ENCODE data around the gene ADGRG1.

Gene ADGRG1

DNA sequence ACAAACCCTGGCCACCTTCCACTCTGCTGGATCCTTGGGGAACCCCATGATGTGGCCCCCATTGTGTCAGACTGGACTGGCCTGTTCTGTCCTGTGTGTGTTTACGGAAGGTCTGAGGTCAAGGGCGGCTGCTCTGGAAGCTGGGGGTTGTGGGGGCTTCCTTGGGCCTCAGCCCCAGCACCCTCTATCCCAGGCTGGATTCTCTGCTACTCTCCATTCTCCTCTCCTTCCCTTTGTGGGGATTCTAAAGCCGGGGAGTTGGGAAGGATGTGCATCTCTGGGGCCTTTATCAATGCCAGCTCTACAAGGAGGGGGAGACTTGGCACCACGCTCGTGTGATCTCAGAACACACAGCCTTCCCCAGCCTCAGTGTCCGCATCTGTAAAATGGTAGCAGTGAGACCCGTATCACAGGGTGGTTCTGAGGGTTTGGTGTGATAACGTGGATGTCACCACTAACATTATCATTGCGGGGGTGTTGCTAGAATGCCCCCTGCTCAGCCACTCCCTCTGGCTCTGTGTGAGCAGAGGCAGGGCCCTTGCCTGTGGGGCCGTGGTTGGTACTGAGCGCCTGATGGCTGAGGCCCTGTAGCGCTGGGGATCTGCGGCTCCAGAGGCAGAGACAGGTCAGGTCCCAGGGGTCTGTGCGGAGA, 18.1 kb downstream of the ADGRG1 start:
- TF ChIP-seq, protein P1, sequence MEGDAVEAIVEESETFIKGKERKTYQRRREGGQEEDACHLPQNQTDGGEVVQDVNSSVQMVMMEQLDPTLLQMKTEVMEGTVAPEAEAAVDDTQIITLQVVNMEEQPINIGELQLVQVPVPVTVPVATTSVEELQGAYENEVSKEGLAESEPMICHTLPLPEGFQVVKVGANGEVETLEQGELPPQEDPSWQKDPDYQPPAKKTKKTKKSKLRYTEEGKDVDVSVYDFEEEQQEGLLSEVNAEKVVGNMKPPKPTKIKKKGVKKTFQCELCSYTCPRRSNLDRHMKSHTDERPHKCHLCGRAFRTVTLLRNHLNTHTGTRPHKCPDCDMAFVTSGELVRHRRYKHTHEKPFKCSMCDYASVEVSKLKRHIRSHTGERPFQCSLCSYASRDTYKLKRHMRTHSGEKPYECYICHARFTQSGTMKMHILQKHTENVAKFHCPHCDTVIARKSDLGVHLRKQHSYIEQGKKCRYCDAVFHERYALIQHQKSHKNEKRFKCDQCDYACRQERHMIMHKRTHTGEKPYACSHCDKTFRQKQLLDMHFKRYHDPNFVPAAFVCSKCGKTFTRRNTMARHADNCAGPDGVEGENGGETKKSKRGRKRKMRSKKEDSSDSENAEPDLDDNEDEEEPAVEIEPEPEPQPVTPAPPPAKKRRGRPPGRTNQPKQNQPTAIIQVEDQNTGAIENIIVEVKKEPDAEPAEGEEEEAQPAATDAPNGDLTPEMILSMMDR (IDR thresholded peaks at IDR 0.05; ENCODE audit: insufficient read depth, low read depth, low read length, missing control alignments): no peak
- no peak for DNase-seq (ENCODE audit: low read depth)
- no peak overlapping the region for H3K4me3 ChIP-seq (ENCODE audit: low read length)

DNA sequence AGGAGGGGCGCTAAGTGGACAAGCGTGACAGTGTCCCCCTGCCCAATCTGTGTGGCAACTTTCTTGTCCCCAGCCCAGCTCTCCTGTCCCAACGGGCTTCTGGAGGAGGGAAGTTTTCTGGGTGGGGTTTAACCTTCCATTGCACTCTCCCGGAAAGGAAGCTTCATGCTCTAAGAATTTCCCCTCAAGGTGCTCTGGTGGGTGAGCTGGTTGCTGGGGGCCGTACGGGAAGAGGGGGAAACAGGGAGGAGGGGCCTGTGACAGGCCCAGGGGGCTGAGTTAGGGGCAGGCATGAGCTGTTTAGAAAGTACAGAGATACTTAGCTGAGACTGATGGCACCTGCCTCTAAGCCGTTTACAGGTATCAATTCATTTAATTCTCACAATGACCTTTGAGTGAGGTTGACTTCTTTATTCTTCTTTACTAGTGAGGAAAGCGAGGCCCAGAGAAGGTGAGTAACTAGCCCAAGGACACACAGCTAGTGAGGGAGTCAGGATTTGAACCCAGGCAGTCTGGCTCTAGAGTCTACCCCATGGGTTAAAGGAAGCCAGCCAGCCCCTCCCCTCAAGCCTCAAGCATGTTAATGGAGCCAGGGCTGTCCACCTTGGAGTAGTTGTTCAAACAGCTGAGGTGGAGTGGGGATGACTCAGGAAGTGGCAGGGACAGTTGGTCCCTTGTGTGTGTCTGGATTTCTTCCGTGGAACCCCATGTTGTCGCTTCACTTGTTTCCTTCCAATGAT, 18.9 kb downstream of the ADGRG1 start:
- no peak overlapping the region for H3K4me3 ChIP-seq (ENCODE audit: low read length)
- DNase-seq (ENCODE audit: low read depth): peak; percentile 21
- TF ChIP-seq, protein P1 (IDR thresholded peaks at IDR 0.05; ENCODE audit: insufficient read depth, low read depth, low read length, missing control alignments): no peak

DNA sequence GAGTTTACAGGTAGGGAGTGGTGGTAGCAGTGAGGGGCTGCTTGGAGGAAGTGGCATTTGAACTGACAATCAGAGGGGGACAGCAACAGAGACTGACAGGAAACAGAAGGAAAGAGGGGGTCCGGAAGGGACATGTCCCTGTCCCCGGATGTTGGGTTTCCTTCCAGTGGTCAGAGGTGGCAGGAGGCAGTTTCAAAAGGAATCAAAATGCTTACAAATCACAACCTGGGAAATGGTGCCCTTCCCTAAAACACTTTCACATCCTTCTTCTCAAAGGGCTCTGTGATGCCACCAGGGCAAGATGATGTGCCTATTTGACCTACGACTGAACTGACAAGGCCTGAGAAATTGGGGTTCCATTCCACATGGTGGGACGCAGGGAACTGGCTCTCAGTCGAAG, 19.7 kb downstream of the ADGRG1 start:
- DNase-seq (ENCODE audit: low read depth): no peak
- TF ChIP-seq, protein P1 (IDR thresholded peaks at IDR 0.05; ENCODE audit: insufficient read depth, low read depth, low read length, missing control alignments): no peak
- H3K4me3 ChIP-seq (ENCODE audit: low read length): no peak overlapping the region

DNA sequence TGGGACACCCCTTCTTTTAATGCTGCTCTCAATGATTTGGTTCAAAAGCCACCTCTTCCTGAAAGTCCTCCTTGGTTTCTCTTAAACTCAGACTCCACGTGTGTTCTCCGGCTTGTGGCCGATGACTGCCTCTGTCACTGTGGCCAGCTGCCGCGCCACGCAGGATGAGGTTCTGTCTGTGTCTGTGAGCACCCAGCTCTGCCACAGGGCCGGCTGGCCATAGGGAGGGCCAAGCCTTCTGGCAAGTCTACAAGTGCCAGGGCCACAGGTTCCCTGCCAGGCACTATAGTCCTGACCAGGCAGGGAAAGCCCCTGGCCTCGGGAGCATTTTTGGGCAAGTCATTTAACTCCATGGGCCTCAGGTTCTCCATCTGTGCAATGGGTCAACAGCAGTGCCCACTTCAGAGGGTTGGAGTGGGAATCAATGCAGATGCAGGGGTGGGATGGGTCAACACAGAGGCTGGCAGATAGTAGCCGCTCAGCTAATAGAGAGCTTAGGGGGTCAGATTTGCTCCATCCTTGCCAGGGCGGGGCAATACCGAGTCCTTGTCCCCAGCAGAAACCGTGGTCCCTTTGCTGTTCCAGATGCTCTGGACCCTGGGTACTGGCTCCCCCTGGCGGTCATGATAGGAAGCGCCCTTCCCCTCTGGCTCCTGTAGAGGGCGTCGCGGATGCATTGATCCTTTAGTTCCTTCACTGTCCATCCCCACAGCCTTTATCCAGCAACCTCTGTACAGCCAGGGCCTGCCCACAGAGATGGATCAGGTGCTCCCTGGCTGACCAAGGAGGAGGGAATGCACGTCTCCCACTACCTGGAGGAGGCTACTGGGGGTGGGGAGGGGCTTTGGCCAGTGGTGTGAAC, 20.4 kb downstream of the ADGRG1 start:
- TF ChIP-seq, protein P1 (IDR thresholded peaks at IDR 0.05; ENCODE audit: insufficient read depth, low read depth, low read length, missing control alignments): peak; percentile 100
- H3K4me3 ChIP-seq (ENCODE audit: low read length): no peak overlapping the region
- DNase-seq (ENCODE audit: low read depth): peak; percentile 78

DNA sequence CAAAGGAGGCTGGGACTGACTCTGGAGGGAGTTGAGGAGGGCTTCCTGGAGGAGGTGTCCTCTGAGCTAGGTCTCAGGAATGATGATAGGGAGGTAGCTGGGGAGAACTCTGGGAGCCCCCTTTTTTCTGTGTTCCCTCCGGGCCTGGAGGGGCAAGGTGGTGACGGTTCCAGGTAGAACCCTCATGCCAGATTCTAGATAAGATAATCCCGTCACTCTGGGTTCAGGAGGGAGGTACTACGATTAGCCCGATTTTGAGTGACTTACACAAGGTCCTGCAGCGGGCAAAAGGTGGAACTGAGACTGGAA, 21.0 kb downstream of the ADGRG1 start:
- no peak overlapping the region for H3K4me3 ChIP-seq (ENCODE audit: low read length)
- TF ChIP-seq, protein P1 (IDR thresholded peaks at IDR 0.05; ENCODE audit: insufficient read depth, low read depth, low read length, missing control alignments): no peak
- DNase-seq (ENCODE audit: low read depth): no peak

DNA sequence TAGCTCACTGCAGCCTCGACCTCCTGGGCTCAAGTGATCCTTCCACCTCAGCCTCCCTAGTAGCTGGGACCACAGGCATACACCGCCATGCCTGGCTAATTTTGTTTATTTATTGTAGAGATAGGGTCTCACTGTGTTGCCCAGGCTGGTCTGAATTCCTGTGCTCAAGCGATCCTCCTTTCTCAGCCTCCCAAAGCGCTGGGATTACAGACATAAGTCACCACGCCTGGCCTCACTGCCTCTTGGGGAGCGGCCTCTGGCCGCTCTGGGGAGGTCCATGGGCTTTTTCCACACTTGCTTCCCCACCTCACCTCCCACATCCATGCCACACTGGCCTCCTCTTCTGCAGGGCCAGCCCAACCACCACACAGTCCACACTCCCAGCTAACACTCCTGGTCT, 21.4 kb downstream of the ADGRG1 start:
- TF ChIP-seq, protein P1 (IDR thresholded peaks at IDR 0.05; ENCODE audit: insufficient read depth, low read depth, low read length, missing control alignments): no peak
- H3K4me3 ChIP-seq (ENCODE audit: low read length): no peak overlapping the region
- DNase-seq (ENCODE audit: low read depth): no peak

Data from epithelial cell of esophagus (primary cell).